Body of pancreas (tissue), 4 donors: ENCODE results near the gene CDK14.

Source experiments
- CTCF ChIP-seq, 7 experiments: fragments of 450-650 bp in 4 of 7; fragments of 200-600 bp in 3 of 7; sonication (generic) in 3 of 7; IDR thresholded peaks; one replicate each; pipeline ENCODE4 v1.5.1; 2016 to 2019; ENCODE audit warnings: antibody characterized with exemption in 7 of 7
- POLR2A ChIP-seq, 3 donors: fragments of 450-650 bp; IDR thresholded peaks; one replicate each; pipeline ENCODE4 v1.6.1; 2016; ENCODE audit warnings: antibody characterized with exemption in 3 of 3, mild to moderate bottlenecking in 2 of 3

DNA sequence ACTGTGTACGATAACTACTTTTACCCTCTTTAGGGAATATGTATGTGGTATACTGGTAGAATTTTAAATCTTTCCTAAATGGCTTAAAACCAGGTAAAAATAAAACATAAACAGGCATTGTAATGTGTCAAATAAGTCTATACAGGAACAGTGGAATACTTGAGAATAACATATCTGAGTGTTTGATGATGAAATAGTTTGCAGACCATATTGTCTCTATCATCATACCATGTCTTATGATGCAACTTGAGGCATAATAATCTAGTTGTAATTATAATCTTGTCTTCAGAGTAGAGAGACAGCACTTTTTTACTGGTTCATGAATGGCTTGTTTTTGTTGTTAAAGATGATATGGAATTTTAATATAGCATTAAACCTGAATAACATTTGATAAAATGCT is 293.5 kb downstream of the CDK14 start:
- no peak for TF ChIP-seq POLR2A (IDR thresholded peaks at IDR 0.05)
- no peak for TF ChIP-seq CTCF (IDR thresholded peaks at IDR 0.05)
